Sigmoid colon (tissue), 4 donors: ENCODE data around the gene CLEC7A.

ENCODE experiments used
- CTCF ChIP-seq, 4 experiments: fragments of 450-650 bp in 3 of 4; fragments of 200-600 bp in 1 of 4; IDR thresholded peaks; one replicate each; pipeline ENCODE4 v1.5.1; 2016 to 2019; ENCODE audit warnings: antibody characterized with exemption in 4 of 4, mild to moderate bottlenecking in 3 of 4, moderate library complexity in 2 of 4
- EP300 ChIP-seq, 4 donors: sonication (generic); formaldehyde crosslinking; IDR thresholded peaks; one replicate each; pipeline ENCODE4 v1.6.1; 2017; ENCODE audit warnings: antibody characterized with exemption in 4 of 4
- POLR2A ChIP-seq, 2 donors: fragments of 450-650 bp; IDR thresholded peaks; one replicate each; pipeline ENCODE4 v1.6.1; 2016; ENCODE audit warnings: antibody characterized with exemption in 2 of 2, mild to moderate bottlenecking in 2 of 2, moderate library complexity in 2 of 2
- POLR2AphosphoS5 ChIP-seq, 4 donors: sonication (generic); formaldehyde crosslinking; IDR thresholded peaks; one replicate each; pipeline ENCODE4 v1.6.1; 2017; ENCODE audit warnings: antibody characterized with exemption in 4 of 4

- TF ChIP-seq CTCF (IDR thresholded peaks at IDR 0.05) (no peak), POLR2A (IDR thresholded peaks at IDR 0.05) (no peak), EP300 (IDR thresholded peaks at IDR 0.05) (no peak), POLR2AphosphoS5 (IDR thresholded peaks at IDR 0.05) (no peak)
Measured at GRCh38 chr12:10165421-10165820, 35.4 kb upstream of the CLEC7A start.
